Ovary (tissue), 9 donors: ENCODE measurements around the gene CHADL. TPM values are rescaled to one million over a fixed set of nuclear protein-coding genes. Genes with fewer than 3 reads are reported as not detected.

Experiments
- DNase-seq, 5 donors: peaks; one replicate each; pipeline ENCODE4 v3.0.0-alpha.2; 2019 to 2020
- H3K27ac ChIP-seq, 2 donors: fragments of 200-600 bp; one replicate each; pipeline versions ENCODE4 v1.5.1 to v1.8.0; 2019 to 2022
- H3K27me3 ChIP-seq: fragments of 200-600 bp; one replicate; pipeline ENCODE4 v1.8.0; 2022
- H3K36me3 ChIP-seq: fragments of 200-600 bp; sonication (generic); one replicate; pipeline ENCODE4 v1.5.1; 2019
- H3K4me1 ChIP-seq: one replicate; pipeline ENCODE4 v1.8.1; 2013; ENCODE audit warnings: mild to moderate bottlenecking, moderate library complexity; ENCODE audit not compliant: insufficient read depth
- H3K4me3 ChIP-seq: fragments of 200-600 bp; sonication (generic); one replicate; pipeline ENCODE4 v1.5.1; 2017
- H3K9me3 ChIP-seq, 2 donors: fragments of 200-600 bp in 1 of 2; sonication (generic) in 1 of 2; one replicate each; pipeline versions ENCODE4 v1.5.1 to v1.8.1; 2013 to 2019; ENCODE audit warnings: mild to moderate bottlenecking in 1 of 2, moderate library complexity in 1 of 2
- EP300 ChIP-seq: sonication (generic); formaldehyde crosslinking; IDR thresholded peaks from one replicate; pipeline ENCODE4 v1.6.1; 2017; ENCODE audit warnings: antibody characterized with exemption
- POLR2A ChIP-seq: fragments of 450-650 bp; IDR thresholded peaks from one replicate; pipeline ENCODE4 v1.6.1; 2017; ENCODE audit warnings: antibody characterized with exemption, mild to moderate bottlenecking, moderate library complexity
- WGBS, 3 donors: extraction: QIAGEN DNeasy Blood & Tissue Kit in 1 of 3; methylation state at CpG; one replicate each; pipeline versions ENCODE4 v1.1.5 to v1.1.7; 2013 to 2017; 5-methylcytosine and 5-hydroxymethylcytosine counted together
- intact Hi-C, 4 donors: fragments of 100-400 bp; cut with DNase I; formaldehyde crosslinking; loops; one replicate each; pipeline versions ENCODE4 v1.11.0 to v1.15.1; 2022 to 2023
- polyA plus RNA-seq, 2 donors: library from polyadenylated mRNA; stranded (reverse); fragments of 200-250 nt in 1 of 2; fragments of 350-450 nt in 1 of 2; fragmentation: Illumina TruSeq in 1 of 2; extraction: RNeasy Lipid Tissue Mini Kit (QIAGEN cat#74804) in 1 of 2; gene quantifications; one replicate each; pipeline ENCODE4 v1.2.3, GENCODE V29; 2013 to 2014
- total RNA-seq, 7 donors: library from RNA; depleted of rRNA in 2 of 7; stranded (reverse); fragments of >200 nt in 2 of 7; fragmentation: NEBNext Ultra II Directional in 3 of 7; extraction: Animal tissue kit (Norgen Biotek cat#: 25700) in 3 of 7; gene quantifications; one replicate each; pipeline versions ENCODE4 v1.1.0 to v1.2.4, GENCODE V29; 2016 to 2023
- TF ChIP-seq, protein P1 (sequence below), 3 donors: fragments of 450-650 bp in 2 of 3; fragments of 200-600 bp in 1 of 3; IDR thresholded peaks; one replicate each; pipeline versions ENCODE4 v1.5.1 to v1.8.0; 2016 to 2022; ENCODE audit warnings: antibody characterized with exemption in 3 of 3, mild to moderate bottlenecking in 1 of 3
- donor health status: DM: no; HTN: no; CAD: no; lungs with moderate emphysema.
- donor health status: DM: no; HTN: no; CAD: no.
- donor health status: Bipolar disorder and iron deficiency.
- donor health status: DM: yes; HTN: yes; CAD: no.
- donor health status: DM: no; HTN: no; CAD: no.
- donor health status: DM: yes; HTN: yes; CAD: no.

Gene CHADL
- total and polyA plus RNA-seq, 9 donors, result 0.08 to 6.2 (median 2.6) TPM

DNA sequence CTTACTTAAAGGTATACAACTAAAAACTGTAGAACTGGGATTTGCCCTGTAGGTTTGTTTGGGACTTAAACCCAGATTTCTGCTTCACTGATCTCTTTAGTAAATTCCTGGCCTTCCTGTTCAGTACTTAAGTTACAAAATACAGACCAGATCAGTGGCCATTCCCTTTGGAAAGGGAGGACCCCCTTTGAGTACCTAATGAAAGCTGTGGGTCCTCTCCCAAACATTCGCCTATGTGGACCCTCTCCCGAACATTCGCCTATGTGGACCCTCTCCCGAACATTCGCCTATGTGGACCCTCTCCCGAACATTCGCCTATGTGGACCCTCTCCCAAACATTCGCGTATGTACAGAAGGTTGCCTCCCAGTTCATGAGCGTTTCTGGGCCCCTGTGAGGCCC, 25.3 kb downstream of the CHADL start:
- Histone ChIP-seq H3K36me3 (no peaks in the 10 kb centered on the region), H3K4me1 (peaks cover 7% of the 10 kb centered on the region), H3K9me3 (no peaks in the 10 kb centered on the region), H3K27ac (no peak overlapping the region), H3K4me3 (no peak overlapping the region), H3K27me3 (no peaks in the 10 kb centered on the region)
- intact Hi-C loops, result no loop called here
- no peak for DNase-seq
- WGBS, 3 donors, result 98 to 99% (median 98%) methylated on average over 10 of the region's 10 CpGs
- TF ChIP-seq EP300 (no peak), POLR2A (no peak)
- TF ChIP-seq, protein P1, sequence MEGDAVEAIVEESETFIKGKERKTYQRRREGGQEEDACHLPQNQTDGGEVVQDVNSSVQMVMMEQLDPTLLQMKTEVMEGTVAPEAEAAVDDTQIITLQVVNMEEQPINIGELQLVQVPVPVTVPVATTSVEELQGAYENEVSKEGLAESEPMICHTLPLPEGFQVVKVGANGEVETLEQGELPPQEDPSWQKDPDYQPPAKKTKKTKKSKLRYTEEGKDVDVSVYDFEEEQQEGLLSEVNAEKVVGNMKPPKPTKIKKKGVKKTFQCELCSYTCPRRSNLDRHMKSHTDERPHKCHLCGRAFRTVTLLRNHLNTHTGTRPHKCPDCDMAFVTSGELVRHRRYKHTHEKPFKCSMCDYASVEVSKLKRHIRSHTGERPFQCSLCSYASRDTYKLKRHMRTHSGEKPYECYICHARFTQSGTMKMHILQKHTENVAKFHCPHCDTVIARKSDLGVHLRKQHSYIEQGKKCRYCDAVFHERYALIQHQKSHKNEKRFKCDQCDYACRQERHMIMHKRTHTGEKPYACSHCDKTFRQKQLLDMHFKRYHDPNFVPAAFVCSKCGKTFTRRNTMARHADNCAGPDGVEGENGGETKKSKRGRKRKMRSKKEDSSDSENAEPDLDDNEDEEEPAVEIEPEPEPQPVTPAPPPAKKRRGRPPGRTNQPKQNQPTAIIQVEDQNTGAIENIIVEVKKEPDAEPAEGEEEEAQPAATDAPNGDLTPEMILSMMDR (IDR thresholded peaks at IDR 0.05), result no peak

DNA sequence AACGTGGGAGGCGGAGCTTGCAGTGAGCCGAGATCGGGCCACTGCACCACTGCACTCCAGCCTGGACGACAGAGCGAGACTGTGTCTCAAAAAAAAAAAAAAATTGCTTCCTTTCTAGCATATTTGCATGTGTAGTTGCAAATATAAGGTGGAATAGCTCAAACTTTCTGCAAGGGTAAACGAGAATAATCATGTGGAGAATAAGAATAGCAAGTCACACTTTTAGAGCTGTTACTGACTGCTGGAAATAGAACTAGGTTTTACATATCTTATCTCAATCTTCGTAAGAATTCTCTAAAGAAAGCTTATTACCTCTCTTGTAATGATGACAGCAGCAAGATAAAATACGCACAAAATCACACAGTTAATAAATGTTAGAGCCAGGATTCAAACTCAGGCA, 34.0 kb downstream of the CHADL start:
- no peak overlapping the region for H3K27ac ChIP-seq
- no peak for DNase-seq
- peaks cover 6% of the 10 kb centered on the region for H3K4me1 ChIP-seq
- intact Hi-C loops, result no loop called here
- no peaks in the 10 kb centered on the region for H3K27me3 ChIP-seq
- TF ChIP-seq EP300 (no peak), POLR2A (no peak)
- TF ChIP-seq, protein P1 (IDR thresholded peaks at IDR 0.05), result no peak
- 90 to 94% (median 91%) methylated on average over 9 of the region's 9 CpGs for WGBS, 3 donors
- no peaks in the 10 kb centered on the region for H3K9me3 ChIP-seq
- no peak overlapping the region for H3K4me3 ChIP-seq
- H3K36me3 ChIP-seq, result no peaks in the 10 kb centered on the region

DNA sequence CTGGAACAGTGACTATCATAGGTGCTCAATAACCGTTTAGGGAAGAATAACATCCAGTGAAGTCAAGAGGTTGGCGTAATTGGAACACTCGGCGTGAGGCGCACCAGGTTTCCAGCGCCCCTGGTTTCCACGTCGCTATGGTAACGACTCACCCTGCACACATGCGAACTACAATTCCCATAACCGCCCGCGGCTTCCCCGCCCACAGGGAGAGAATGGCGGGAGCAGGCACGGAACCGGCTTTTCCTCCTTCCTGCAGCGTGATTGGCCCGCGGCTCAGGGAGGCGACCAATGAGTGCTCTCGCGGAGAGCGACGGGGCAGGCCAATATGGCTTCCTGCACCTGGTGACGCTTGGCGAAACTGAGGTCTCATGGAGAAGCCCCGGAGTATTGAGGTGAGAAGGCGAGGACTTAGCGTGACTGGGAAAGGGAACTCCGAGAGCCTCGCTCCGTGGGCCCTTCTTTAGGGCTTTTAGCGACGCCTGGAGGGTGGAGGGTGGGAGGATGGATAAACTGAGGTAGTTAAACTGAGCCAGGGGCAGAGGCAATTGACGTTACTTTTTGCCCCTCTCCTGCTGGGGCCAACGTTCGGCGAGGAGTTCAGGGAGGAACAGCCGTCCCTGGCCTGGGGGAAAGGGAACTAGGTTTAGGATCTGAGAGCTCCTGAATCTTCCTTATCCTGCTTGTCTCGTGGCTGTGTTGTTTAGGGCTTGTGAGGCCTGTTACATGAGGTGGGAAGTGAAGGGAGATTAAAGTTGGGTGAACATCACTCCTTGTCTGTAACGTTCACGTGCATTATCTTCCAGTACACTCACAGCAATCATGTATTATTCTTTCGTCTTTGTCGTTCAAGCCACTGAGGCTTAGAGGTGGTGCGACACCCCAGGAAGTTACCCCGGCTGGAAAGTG, 35.5 kb downstream of the CHADL start, which contains the start of gene L3MBTL2:
TSS of gene L3MBTL2 (plus strand) at position 321 of the 909 bp plus-strand sequence. CDS start at position 372, 51 bp downstream.
- peak; percentile 52 for TF ChIP-seq POLR2A
- TF ChIP-seq, protein P1 (IDR thresholded peaks at IDR 0.05), result no peak
- no peaks in the 10 kb centered on the region for H3K27me3 ChIP-seq
- peak within 1 kb of the TSS; percentile 82 for H3K4me3 ChIP-seq
- H3K4me1 ChIP-seq, result peaks cover 6% of the 10 kb centered on the region
- H3K9me3 ChIP-seq, result no peaks in the 10 kb centered on the region
- H3K27ac ChIP-seq, result peak within 1 kb of the TSS in 1 of 2 donors; percentile 60
- peak; percentile 97 to 98 (median 97) for DNase-seq
- 1 to 2% (median 2%) methylated on average over 44 to 47 of the region's 47 CpGs for WGBS, 3 donors
- intact Hi-C loops, result no loop called here
- no peaks in the 10 kb centered on the region for H3K36me3 ChIP-seq

DNA sequence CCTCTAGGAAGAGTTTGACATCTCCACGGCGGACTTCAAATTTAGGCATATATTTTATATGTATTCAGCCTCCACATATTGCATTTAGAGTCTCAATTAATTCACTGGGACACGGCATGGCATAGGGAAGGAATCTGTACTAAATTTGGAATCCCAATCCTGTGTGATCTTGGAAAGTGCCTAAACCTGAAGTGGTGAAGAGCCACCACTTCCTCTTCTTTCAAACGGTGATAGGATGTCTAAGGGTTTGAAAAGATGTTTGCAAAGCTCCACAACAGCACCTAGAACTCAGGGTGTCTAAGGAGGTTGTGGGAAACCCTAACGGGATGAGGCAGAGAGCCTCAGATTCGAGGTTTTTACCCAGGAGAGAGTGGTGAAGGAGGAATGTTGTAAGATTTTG, 36.7 kb downstream of the CHADL start:
- H3K9me3 ChIP-seq, result no peaks in the 10 kb centered on the region
- H3K4me3 ChIP-seq, result no peak overlapping the region
- DNase-seq, result no peak
- H3K36me3 ChIP-seq, result no peaks in the 10 kb centered on the region
- WGBS, 3 donors, result 59 to 67% (median 64%) methylated on average over 6 of the region's 6 CpGs
- H3K27me3 ChIP-seq, result no peaks in the 10 kb centered on the region
- TF ChIP-seq EP300 (no peak), POLR2A (no peak)
- TF ChIP-seq, protein P1 (IDR thresholded peaks at IDR 0.05), result no peak
- intact Hi-C loops, result no loop called here
- no peak overlapping the region for H3K27ac ChIP-seq
- peaks cover 6% of the 10 kb centered on the region for H3K4me1 ChIP-seq
